Measurements from ENCODE around the gene ATP2B2. TPM values are rescaled to one million over a fixed set of nuclear protein-coding genes. Genes with fewer than 3 reads are reported as not detected.
A peak's percentile ranks its signal among the peaks of the same experiment; 100 is the strongest.

Gene ATP2B2
- total and polyA plus RNA-seq, 7 donors: 0.08 to 6.5 (median 0.77) TPM

GRCh38 chr3:10495003-10495402, 10.4 kb downstream of the ATP2B2 start:
- DNase-seq (peak; percentile 49 to 60), ATAC-seq (peak; percentile 84 to 96 (median 90))
- TF ChIP-seq CTCF (IDR thresholded peaks at IDR 0.05): no peak
- Histone ChIP-seq H3K4me3 (no peak overlapping the region), H3K4me1 (peaks cover 10% of the 10 kb centered on the region), H3K9me3 (no peaks in the 10 kb centered on the region), H3K27ac (no peak overlapping the region), H3K36me3 (ENCODE audit: insufficient read depth in 1 of 2, low read depth in 1 of 2) (no peaks in the 10 kb centered on the region), H3K27me3 (ENCODE audit: insufficient read depth in 3 of 3, low read length in 2 of 3) (no peaks in the 10 kb centered on the region)
- WGBS, 3 donors: 18 to 36% (median 21%) methylated on average over 4 of the region's 4 CpGs
- intact Hi-C loops (cut with DNase I): no loop called here

- no peak for TF ChIP-seq CTCF (IDR thresholded peaks at IDR 0.05)
- intact Hi-C loops (cut with DNase I): no loop called here
- 40 to 77% (median 51%) methylated on average over 3 of the region's 3 CpGs for whole genome bisulfite sequencing, 3 donors
- Histone ChIP-seq H3K9me3 (no peaks in the 10 kb centered on the region), H3K4me3 (no peak overlapping the region), H3K36me3 (ENCODE audit: insufficient read depth in 1 of 2, low read depth in 1 of 2) (no peaks in the 10 kb centered on the region), H3K27me3 (ENCODE audit: insufficient read depth in 3 of 3, low read length in 2 of 3) (no peaks in the 10 kb centered on the region), H3K27ac (no peak overlapping the region), H3K4me1 (peaks cover 10% of the 10 kb centered on the region)
- ATAC-seq (no peak), DNase-seq (no peak)
Measured at GRCh38 chr3:10494180-10494579, 11.2 kb downstream of the ATP2B2 start.

GRCh38 chr3:10493202-10493589, 12.2 kb downstream of the ATP2B2 start:
- H3K4me3 ChIP-seq: no peak overlapping the region
- no peak for DNase-seq
- H3K4me1 ChIP-seq: peaks cover 10% of the 10 kb centered on the region
- intact Hi-C loops (cut with DNase I): no loop called here
- 84 to 89% (median 85%) methylated on average over 4 of the region's 4 CpGs for WGBS, 3 donors
- no peak overlapping the region for H3K27ac ChIP-seq
- no peaks in the 10 kb centered on the region for H3K9me3 ChIP-seq
- ATAC-seq: no peak
- no peaks in the 10 kb centered on the region for H3K27me3 ChIP-seq (ENCODE audit: insufficient read depth in 3 of 3, low read length in 2 of 3)
- TF ChIP-seq CTCF (IDR thresholded peaks at IDR 0.05): no peak
- no peaks in the 10 kb centered on the region for H3K36me3 ChIP-seq (ENCODE audit: insufficient read depth in 1 of 2, low read depth in 1 of 2)

- Histone ChIP-seq H3K4me3 (no peak overlapping the region), H3K36me3 (ENCODE audit: insufficient read depth in 1 of 2, low read depth in 1 of 2) (no peaks in the 10 kb centered on the region), H3K27ac (no peak overlapping the region), H3K27me3 (ENCODE audit: insufficient read depth in 3 of 3, low read length in 2 of 3) (no peaks in the 10 kb centered on the region), H3K9me3 (no peaks in the 10 kb centered on the region), H3K4me1 (peaks cover 10% of the 10 kb centered on the region)
- DNase-seq: peak in 1 of 2 donors; percentile 11
- ATAC-seq: no peak
- intact Hi-C loops (cut with DNase I): no loop called here
- TF ChIP-seq CTCF (IDR thresholded peaks at IDR 0.05): no peak
- WGBS, 3 donors: 71 to 77% (median 73%) methylated on average over 12 of the region's 12 CpGs
Measured at GRCh38 chr3:10492364-10493201, 12.8 kb downstream of the ATP2B2 start.

Data from psoas muscle (tissue), 8 donors.